Measurements from ENCODE around the gene TEN1. TPM values are rescaled to one million over a fixed set of nuclear protein-coding genes. Genes with fewer than 3 reads are reported as not detected.

TEN1 gene
- total and polyA plus RNA-seq, 2 of the 13 experiments (the other 11 are each of a cell fraction or from before 2014, with no cell fraction given), result 18.0 to 21.3 TPM

GRCh38 chr17:75998327-75998795 is 19.3 kb downstream of the TEN1 start (continued):
- no peak for TF ChIP-seq ONECUT2 (CRISPR knock-in tag; IDR thresholded peaks at IDR 0.05)
- TF ChIP-seq CSRNP1 (CRISPR knock-in tag; IDR thresholded peaks at IDR 0.05), result no peak
- TF ChIP-seq ZNF652 (CRISPR knock-in tag; IDR thresholded peaks at IDR 0.05; ENCODE audit: borderline replicate concordance, low read depth), result no peak
- no peak for TF ChIP-seq ZBTB7A (CRISPR knock-in tag; IDR thresholded peaks at IDR 0.05)
- no peak for TF ChIP-seq NFATC3 (CRISPR knock-in tag; IDR thresholded peaks at IDR 0.05)
- TF ChIP-seq NR2F6 (IDR thresholded peaks at IDR 0.05), result no peak
- TF ChIP-seq NR2F6 (CRISPR knock-in tag; IDR thresholded peaks at IDR 0.05), result no peak; the same call in 1 of the 2 replicates
- no peak for TF ChIP-seq ZNF557 (CRISPR knock-in tag; IDR thresholded peaks at IDR 0.05)
- no peak for TF ChIP-seq SMARCE1 (IDR thresholded peaks at IDR 0.05; ENCODE audit: borderline replicate concordance)
- no peak for TF ChIP-seq MIER2 (CRISPR knock-in tag; IDR thresholded peaks at IDR 0.05)
- TF ChIP-seq ZSCAN12 (CRISPR knock-in tag; IDR thresholded peaks at IDR 0.05), result no peak
- TF ChIP-seq RFX1 (IDR thresholded peaks at IDR 0.05), result no peak
- TF ChIP-seq DR1 (CRISPR knock-in tag; IDR thresholded peaks at IDR 0.05), result no peak
- TF ChIP-seq ZNF569 (CRISPR knock-in tag; IDR thresholded peaks at IDR 0.05; ENCODE audit: borderline replicate concordance), result no peak
- no peak for TF ChIP-seq TEAD2 (CRISPR knock-in tag; IDR thresholded peaks at IDR 0.05)
- TF ChIP-seq, protein P1, sequence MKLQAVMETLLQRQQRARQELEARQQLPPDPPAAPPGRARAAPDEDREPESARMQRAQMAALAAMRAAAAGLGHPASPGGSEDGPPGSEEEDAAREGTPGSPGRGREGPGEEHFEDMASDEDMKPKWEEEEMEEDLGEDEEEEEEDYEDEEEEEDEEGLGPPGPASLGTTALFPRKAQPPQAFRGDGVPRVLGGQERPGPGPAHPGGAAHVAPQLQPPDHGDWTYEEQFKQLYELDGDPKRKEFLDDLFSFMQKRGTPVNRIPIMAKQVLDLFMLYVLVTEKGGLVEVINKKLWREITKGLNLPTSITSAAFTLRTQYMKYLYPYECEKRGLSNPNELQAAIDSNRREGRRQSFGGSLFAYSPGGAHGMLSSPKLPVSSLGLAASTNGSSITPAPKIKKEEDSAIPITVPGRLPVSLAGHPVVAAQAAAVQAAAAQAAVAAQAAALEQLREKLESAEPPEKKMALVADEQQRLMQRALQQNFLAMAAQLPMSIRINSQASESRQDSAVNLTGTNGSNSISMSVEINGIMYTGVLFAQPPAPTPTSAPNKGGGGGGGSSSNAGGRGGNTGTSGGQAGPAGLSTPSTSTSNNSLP (IDR thresholded peaks at IDR 0.05; ENCODE audit: low read depth, low read length), result peak; percentile 67; the same call in 1 of the 2 replicates
- TF ChIP-seq ATRX (CRISPR knock-in tag; IDR thresholded peaks at IDR 0.05; ENCODE audit: borderline replicate concordance), result no peak
- no peak for TF ChIP-seq TGIF2 (CRISPR knock-in tag; IDR thresholded peaks at IDR 0.05)
- no peak for TF ChIP-seq PBX3 (CRISPR knock-in tag; IDR thresholded peaks at IDR 0.05; ENCODE audit: borderline replicate concordance)
- TF ChIP-seq SOX13 (IDR thresholded peaks at IDR 0.05), result no peak
- peak in 1 of 2 experiments; percentile 58; a peak in 2 of 4 replicates for TF ChIP-seq SOX13 (CRISPR knock-in tag; conservative IDR thresholded peaks at IDR 0.05 in 1 of 2, IDR thresholded peaks at IDR 0.05 in 1 of 2)
- TF ChIP-seq FOSL2 (CRISPR knock-in tag; IDR thresholded peaks at IDR 0.05), result no peak; the same call in 1 of the 2 replicates
- no peak for TF ChIP-seq GTF2F1 (IDR thresholded peaks at IDR 0.05; ENCODE audit: low read length)
- no peak for TF ChIP-seq DMAP1 (CRISPR knock-in tag; IDR thresholded peaks at IDR 0.05)
- TF ChIP-seq, protein P2, sequence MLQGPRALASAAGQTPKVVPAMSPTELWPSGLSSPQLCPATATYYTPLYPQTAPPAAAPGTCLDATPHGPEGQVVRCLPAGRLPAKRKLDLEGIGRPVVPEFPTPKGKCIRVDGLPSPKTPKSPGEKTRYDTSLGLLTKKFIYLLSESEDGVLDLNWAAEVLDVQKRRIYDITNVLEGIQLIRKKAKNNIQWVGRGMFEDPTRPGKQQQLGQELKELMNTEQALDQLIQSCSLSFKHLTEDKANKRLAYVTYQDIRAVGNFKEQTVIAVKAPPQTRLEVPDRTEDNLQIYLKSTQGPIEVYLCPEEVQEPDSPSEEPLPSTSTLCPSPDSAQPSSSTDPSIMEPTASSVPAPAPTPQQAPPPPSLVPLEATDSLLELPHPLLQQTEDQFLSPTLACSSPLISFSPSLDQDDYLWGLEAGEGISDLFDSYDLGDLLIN (CRISPR knock-in tag; IDR thresholded peaks at IDR 0.05; ENCODE audit: borderline replicate concordance), result no peak
- peak; percentile 41; the same call in 1 of the 2 replicates for TF ChIP-seq ZMYM4 (CRISPR knock-in tag; IDR thresholded peaks at IDR 0.05)
- no peak for TF ChIP-seq GLMP (CRISPR knock-in tag; IDR thresholded peaks at IDR 0.05; ENCODE audit: borderline replicate concordance)
- TF ChIP-seq ZNF781 (CRISPR knock-in tag; IDR thresholded peaks at IDR 0.05; ENCODE audit: borderline replicate concordance, not compliant biosample characterization), result peak; percentile 58

All from HepG2 (cell line).